Measurements from ENCODE around the gene RGS16. TPM values are rescaled to one million over a fixed set of nuclear protein-coding genes. Genes with fewer than 3 reads are reported as not detected.

Gene RGS16
- total RNA-seq, 4 donors from 2014 or later, result 1.1 to 2.2 (median 1.3) TPM

DNA sequence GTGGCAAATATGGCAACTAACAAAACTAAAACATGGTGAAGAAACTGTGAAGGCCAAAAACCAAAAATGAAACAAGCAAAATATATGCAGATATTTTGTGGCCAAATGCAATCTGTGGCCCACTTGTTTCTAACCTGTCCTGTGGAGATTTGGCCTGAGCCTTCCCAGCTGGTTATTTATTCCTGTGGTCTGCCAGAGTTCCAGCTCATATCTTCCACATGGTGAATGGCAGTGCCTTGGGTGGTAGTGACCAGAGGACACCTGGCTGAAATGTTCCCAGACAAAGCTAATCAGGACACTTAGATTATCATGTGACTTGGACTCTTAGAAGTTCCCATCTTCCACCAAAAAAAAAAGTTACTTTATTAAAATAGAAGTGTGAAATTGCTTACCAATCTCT is 54.8 kb downstream of the RGS16 start:
- intact Hi-C loops (cut with DNase I), result no loop called here
- TF ChIP-seq POLR2A (IDR thresholded peaks at IDR 0.05), result no peak
- TF ChIP-seq, protein P1, sequence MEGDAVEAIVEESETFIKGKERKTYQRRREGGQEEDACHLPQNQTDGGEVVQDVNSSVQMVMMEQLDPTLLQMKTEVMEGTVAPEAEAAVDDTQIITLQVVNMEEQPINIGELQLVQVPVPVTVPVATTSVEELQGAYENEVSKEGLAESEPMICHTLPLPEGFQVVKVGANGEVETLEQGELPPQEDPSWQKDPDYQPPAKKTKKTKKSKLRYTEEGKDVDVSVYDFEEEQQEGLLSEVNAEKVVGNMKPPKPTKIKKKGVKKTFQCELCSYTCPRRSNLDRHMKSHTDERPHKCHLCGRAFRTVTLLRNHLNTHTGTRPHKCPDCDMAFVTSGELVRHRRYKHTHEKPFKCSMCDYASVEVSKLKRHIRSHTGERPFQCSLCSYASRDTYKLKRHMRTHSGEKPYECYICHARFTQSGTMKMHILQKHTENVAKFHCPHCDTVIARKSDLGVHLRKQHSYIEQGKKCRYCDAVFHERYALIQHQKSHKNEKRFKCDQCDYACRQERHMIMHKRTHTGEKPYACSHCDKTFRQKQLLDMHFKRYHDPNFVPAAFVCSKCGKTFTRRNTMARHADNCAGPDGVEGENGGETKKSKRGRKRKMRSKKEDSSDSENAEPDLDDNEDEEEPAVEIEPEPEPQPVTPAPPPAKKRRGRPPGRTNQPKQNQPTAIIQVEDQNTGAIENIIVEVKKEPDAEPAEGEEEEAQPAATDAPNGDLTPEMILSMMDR (IDR thresholded peaks at IDR 0.05), result no peak
- Histone ChIP-seq H3K9me3 (peaks cover 0 to 5% (median 0%) of the 10 kb centered on the region in 3 donors), H3K36me3 (no peaks in the 10 kb centered on the region), H3K27me3 (no peaks in the 10 kb centered on the region), H3K27ac (no peak overlapping the region), H3K4me1 (no peaks in the 10 kb centered on the region), H3K4me3 (no peak overlapping the region)
- no peak for DNase-seq

Small RNAs within 50 kb of the gene (small RNA-seq; reads per million reads assigned to genes)
- 0 reads per million in 4 donors for gene RF00017

Other genes with a start within 250 kb of the RGS16 start
- gene GLUL, start 212.6 kb downstream of the RGS16 start, total RNA-seq, result 1,000 to 10,000 TPM in 3 of 4 donors, 100 to 1,000 TPM in 1; 597 to 1,638 (median 1,035) TPM
- gene TEDDM1, start 203.7 kb downstream of the RGS16 start, total RNA-seq, result not detected
- gene RGSL1, start 154.2 kb downstream of the RGS16 start, total RNA-seq, result under 1 TPM in 2 of 4 donors, not detected in 2; 0.42 to 0.61 TPM
- gene RNASEL, start 15.1 kb downstream of the RGS16 start, total RNA-seq, result 1 to 10 TPM; 5.6 to 9.5 (median 7.5) TPM
- gene RGS8, start 80.2 kb upstream of the RGS16 start, total RNA-seq, result not detected
- gene NPL, start 185.4 kb upstream of the RGS16 start, total RNA-seq, result 10 to 100 TPM in 3 of 4 donors, 1 to 10 TPM in 1; 7.8 to 16.2 (median 12.6) TPM
- 100 to 1,000 TPM in 1 of 4 donors, 10 to 100 TPM in 3; 50.5 to 110 (median 81.2) TPM for gene DHX9, start 235.0 kb upstream of the RGS16 start, total RNA-seq